Measurements from ENCODE around the gene CCNL2. TPM values are rescaled to one million over a fixed set of nuclear protein-coding genes. Genes with fewer than 3 reads are reported as not detected.
A peak's percentile ranks its signal among the peaks of the same experiment; 100 is the strongest.

CCNL2 gene
- total and polyA plus RNA-seq, 2 of the 13 experiments (the other 11 are each of a cell fraction or from before 2014, with no cell fraction given), result 105 to 340 TPM

DNA sequence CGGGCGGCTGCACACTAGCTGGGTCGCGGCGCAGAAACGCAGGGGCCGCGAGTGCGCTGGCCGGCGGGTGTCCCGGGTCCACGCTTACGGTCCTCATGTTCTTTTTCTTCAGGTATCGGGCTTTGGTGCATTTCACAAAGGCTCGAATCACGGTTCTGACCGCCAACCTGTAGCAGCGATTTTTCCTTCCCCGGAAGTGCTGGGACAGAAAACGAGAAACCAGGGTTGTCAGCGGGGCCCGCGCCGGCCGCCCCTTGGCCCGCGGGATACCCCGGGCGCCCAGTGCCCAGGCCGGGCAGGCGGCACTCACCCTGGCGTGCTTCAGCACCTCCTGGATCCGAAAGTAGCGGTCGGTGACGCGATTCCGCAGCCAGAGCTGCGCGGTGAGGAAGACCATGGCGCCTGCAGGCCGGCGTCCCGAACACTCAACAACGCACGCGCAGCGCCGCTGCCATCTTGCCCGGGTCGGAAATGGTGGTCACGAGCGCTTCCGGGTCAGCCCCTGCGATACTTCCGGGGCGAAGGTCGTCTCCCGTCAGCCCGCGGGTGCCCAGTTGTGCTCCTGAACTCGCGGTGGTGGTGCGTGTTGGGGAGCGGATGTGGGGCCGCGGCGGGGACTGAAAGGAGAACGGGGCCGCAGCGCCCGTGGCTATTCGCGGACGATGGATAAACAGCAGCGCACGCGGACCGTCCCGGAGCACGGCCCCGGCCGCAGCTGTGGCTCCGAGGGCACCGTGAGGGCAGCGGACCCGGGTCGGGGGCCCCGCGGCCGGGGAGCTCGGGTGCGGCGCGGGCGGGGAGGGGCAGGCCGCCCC, 7.9 kb upstream of the CCNL2 start, which contains the start of gene MRPL20 (continued):
- TF ChIP-seq, protein P1, sequence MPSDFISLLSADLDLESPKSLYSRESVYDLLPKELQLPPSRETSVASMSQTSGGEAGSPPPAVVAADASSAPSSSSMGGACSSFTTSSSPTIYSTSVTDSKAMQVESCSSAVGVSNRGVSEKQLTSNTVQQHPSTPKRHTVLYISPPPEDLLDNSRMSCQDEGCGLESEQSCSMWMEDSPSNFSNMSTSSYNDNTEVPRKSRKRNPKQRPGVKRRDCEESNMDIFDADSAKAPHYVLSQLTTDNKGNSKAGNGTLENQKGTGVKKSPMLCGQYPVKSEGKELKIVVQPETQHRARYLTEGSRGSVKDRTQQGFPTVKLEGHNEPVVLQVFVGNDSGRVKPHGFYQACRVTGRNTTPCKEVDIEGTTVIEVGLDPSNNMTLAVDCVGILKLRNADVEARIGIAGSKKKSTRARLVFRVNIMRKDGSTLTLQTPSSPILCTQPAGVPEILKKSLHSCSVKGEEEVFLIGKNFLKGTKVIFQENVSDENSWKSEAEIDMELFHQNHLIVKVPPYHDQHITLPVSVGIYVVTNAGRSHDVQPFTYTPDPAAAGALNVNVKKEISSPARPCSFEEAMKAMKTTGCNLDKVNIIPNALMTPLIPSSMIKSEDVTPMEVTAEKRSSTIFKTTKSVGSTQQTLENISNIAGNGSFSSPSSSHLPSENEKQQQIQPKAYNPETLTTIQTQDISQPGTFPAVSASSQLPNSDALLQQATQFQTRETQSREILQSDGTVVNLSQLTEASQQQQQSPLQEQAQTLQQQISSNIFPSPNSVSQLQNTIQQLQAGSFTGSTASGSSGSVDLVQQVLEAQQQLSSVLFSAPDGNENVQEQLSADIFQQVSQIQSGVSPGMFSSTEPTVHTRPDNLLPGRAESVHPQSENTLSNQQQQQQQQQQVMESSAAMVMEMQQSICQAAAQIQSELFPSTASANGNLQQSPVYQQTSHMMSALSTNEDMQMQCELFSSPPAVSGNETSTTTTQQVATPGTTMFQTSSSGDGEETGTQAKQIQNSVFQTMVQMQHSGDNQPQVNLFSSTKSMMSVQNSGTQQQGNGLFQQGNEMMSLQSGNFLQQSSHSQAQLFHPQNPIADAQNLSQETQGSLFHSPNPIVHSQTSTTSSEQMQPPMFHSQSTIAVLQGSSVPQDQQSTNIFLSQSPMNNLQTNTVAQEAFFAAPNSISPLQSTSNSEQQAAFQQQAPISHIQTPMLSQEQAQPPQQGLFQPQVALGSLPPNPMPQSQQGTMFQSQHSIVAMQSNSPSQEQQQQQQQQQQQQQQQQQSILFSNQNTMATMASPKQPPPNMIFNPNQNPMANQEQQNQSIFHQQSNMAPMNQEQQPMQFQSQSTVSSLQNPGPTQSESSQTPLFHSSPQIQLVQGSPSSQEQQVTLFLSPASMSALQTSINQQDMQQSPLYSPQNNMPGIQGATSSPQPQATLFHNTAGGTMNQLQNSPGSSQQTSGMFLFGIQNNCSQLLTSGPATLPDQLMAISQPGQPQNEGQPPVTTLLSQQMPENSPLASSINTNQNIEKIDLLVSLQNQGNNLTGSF (CRISPR knock-in tag; IDR thresholded peaks at IDR 0.05), result no peak
- TF ChIP-seq ZNF713 (CRISPR knock-in tag; IDR thresholded peaks at IDR 0.05) (no peak), ZNF24 (IDR thresholded peaks at IDR 0.05) (no peak), ZBTB3 (CRISPR knock-in tag; IDR thresholded peaks at IDR 0.05; ENCODE audit: borderline replicate concordance, low read depth) (peak; percentile 84; the same call in 1 of the 2 replicates), MLLT10 (CRISPR knock-in tag; IDR thresholded peaks at IDR 0.05) (no peak), JUND (CRISPR knock-in tag; IDR thresholded peaks at IDR 0.05) (no peak), PRPF4 (IDR thresholded peaks at IDR 0.05; ENCODE audit: low read depth, low read length, poor library complexity, severe bottlenecking) (no peak), GMEB1 (CRISPR knock-in tag; IDR thresholded peaks at IDR 0.05; ENCODE audit: borderline replicate concordance) (peak; percentile 88), HOXA5 (CRISPR knock-in tag; IDR thresholded peaks at IDR 0.05) (peak; percentile 86; the same call in 1 of the 2 replicates), ZNF782 (CRISPR knock-in tag; IDR thresholded peaks at IDR 0.05; ENCODE audit: borderline replicate concordance) (peak; percentile 85), ZNF224 (CRISPR knock-in tag; IDR thresholded peaks at IDR 0.05) (no peak), CREM (IDR thresholded peaks at IDR 0.05) (peak; percentile 88), CREM (CRISPR knock-in tag; IDR thresholded peaks at IDR 0.05) (0 out of 2 replicates have a peak, but pooled peaks have one; percentile 12), MTA3 (CRISPR knock-in tag; IDR thresholded peaks at IDR 0.05) (no peak), HMGA1 (CRISPR knock-in tag; conservative IDR thresholded peaks at IDR 0.05) (no peak)
- TF ChIP-seq, protein P2, sequence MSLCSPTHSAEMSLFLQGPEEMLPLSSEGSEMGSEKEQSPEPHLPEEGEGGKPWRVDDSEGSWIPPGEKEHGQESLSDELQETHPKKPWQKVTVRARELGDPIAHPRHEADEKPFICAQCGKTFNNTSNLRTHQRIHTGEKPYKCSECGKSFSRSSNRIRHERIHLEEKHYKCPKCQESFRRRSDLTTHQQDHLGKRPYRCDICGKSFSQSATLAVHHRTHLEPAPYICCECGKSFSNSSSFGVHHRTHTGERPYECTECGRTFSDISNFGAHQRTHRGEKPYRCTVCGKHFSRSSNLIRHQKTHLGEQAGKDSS (CRISPR knock-in tag; IDR thresholded peaks at IDR 0.05; ENCODE audit: borderline replicate concordance, low read depth), result peak; percentile 74; the same call in 1 of the 2 replicates
- TF ChIP-seq, protein P3, sequence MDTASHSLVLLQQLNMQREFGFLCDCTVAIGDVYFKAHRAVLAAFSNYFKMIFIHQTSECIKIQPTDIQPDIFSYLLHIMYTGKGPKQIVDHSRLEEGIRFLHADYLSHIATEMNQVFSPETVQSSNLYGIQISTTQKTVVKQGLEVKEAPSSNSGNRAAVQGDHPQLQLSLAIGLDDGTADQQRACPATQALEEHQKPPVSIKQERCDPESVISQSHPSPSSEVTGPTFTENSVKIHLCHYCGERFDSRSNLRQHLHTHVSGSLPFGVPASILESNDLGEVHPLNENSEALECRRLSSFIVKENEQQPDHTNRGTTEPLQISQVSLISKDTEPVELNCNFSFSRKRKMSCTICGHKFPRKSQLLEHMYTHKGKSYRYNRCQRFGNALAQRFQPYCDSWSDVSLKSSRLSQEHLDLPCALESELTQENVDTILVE (CRISPR knock-in tag; IDR thresholded peaks at IDR 0.05), result peak; percentile 96
- TF ChIP-seq, protein P4, sequence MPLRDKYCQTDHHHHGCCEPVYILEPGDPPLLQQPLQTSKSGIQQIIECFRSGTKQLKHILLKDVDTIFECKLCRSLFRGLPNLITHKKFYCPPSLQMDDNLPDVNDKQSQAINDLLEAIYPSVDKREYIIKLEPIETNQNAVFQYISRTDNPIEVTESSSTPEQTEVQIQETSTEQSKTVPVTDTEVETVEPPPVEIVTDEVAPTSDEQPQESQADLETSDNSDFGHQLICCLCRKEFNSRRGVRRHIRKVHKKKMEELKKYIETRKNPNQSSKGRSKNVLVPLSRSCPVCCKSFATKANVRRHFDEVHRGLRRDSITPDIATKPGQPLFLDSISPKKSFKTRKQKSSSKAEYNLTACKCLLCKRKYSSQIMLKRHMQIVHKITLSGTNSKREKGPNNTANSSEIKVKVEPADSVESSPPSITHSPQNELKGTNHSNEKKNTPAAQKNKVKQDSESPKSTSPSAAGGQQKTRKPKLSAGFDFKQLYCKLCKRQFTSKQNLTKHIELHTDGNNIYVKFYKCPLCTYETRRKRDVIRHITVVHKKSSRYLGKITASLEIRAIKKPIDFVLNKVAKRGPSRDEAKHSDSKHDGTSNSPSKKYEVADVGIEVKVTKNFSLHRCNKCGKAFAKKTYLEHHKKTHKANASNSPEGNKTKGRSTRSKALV (CRISPR knock-in tag; IDR thresholded peaks at IDR 0.05), result 0 out of 2 replicates have a peak, but pooled peaks have one; percentile 28
